GM03348 (cell line): ENCODE measurements around the gene RASD2.
"Not testable (repeated sequence)": the region's sequence is repeated elsewhere in the genome, so short reads cannot be mapped to it uniquely, and the experiment has no call there.

ENCODE experiments used
- DNase-seq: peaks from one replicate; pipeline ENCODE4 v3.0.0; 2012; ENCODE audit warnings: low spot score

RASD2 gene

GRCh38 chr22:35540595-35541253, at the start of gene RASD2:
Gene RASD2, plus strand, starts transcription at chr22:35540831. Its CDS starts 5,979 bp downstream, at chr22:35546810.
- peak; percentile 54 for DNase-seq

- not testable (repeated sequence) for DNase-seq
These were observed 49.3 kb upstream of the RASD2 start for GRCh38 chr22:35491061-35491907.

GRCh38 chr22:35491908-35492380, 48.7 kb upstream of the RASD2 start:
- no peak for DNase-seq

- DNase-seq, result no peak
These were observed 47.6 kb upstream of the RASD2 start for GRCh38 chr22:35493074-35493473.

- DNase-seq, result not testable (repeated sequence)
These were observed 44.9 kb upstream of the RASD2 start for GRCh38 chr22:35495711-35496110.

- DNase-seq, result no peak
These were observed 43.8 kb upstream of the RASD2 start for GRCh38 chr22:35496768-35497312.

- DNase-seq, result no peak
These were observed 42.4 kb upstream of the RASD2 start for GRCh38 chr22:35498026-35498800.

- no peak for DNase-seq
These were observed 37.8 kb upstream of the RASD2 start for GRCh38 chr22:35502836-35503235.

GRCh38 chr22:35505399-35506258, 35.0 kb upstream of the RASD2 start:
- DNase-seq, result no peak

- no peak for DNase-seq
These were observed 34.4 kb upstream of the RASD2 start for GRCh38 chr22:35506259-35506570.

- DNase-seq, result not testable (repeated sequence)
These were observed 32.8 kb upstream of the RASD2 start for GRCh38 chr22:35507851-35508250.

GRCh38 chr22:35509451-35509850, 31.2 kb upstream of the RASD2 start:
- no peak for DNase-seq

GRCh38 chr22:35509960-35510359, 30.7 kb upstream of the RASD2 start:
- no peak for DNase-seq

- DNase-seq, result no peak
These were observed 30.1 kb upstream of the RASD2 start for GRCh38 chr22:35510481-35510934.

GRCh38 chr22:35510951-35511350, 29.7 kb upstream of the RASD2 start:
- DNase-seq, result no peak

- DNase-seq, result no peak
These were observed 26.3 kb upstream of the RASD2 start for GRCh38 chr22:35514366-35514765.

- DNase-seq, result not testable (repeated sequence)
These were observed 24.7 kb upstream of the RASD2 start for GRCh38 chr22:35515952-35516351.

GRCh38 chr22:35516723-35517122, 23.9 kb upstream of the RASD2 start:
- no peak for DNase-seq

- no peak for DNase-seq
These were observed 23.4 kb upstream of the RASD2 start for GRCh38 chr22:35517207-35517606.

GRCh38 chr22:35517769-35518530, 22.7 kb upstream of the RASD2 start:
- DNase-seq, result peak; percentile 25
